GM23338 (cell line): ENCODE measurements around the gene THSD7A.

Experiments used
- CREB1 ChIP-seq: fragments of 250-450 bp; sonication (Bioruptor Pico); IDR thresholded peaks from 2 replicates; pipeline ENCODE4 v1.5.0; 2020; ENCODE audit warnings: low read depth, mild to moderate bottlenecking, moderate library complexity
- EZH2 ChIP-seq: fragments of 200-600 bp; sonication (generic); IDR thresholded peaks from one replicate; pipeline ENCODE4 v1.8.0; 2017; ENCODE audit warnings: antibody characterized with exemption, mild to moderate bottlenecking, low read depth; ENCODE audit not compliant: unreplicated experiment
- EZH2phosphoT487 ChIP-seq: fragments of 200-600 bp; sonication (generic); IDR thresholded peaks from one replicate; pipeline ENCODE4 v1.8.1; 2018; ENCODE audit warnings: antibody characterized with exemption; ENCODE audit not compliant: unreplicated experiment
- JUNB ChIP-seq: IDR thresholded peaks from one replicate; pipeline ENCODE4 v1.6.1; 2016; ENCODE audit warnings: antibody characterized with exemption; ENCODE audit not compliant: unreplicated experiment
- NANOG ChIP-seq: IDR thresholded peaks from 2 replicates; pipeline ENCODE4 v1.6.1; 2016; ENCODE audit warnings: antibody characterized with exemption, borderline replicate concordance
- POLR2AphosphoS5 ChIP-seq: IDR thresholded peaks from 2 replicates; pipeline ENCODE4 v1.6.1; 2016; ENCODE audit warnings: antibody characterized with exemption, low read depth
- STAT1 ChIP-seq: IDR thresholded peaks from one replicate; pipeline ENCODE4 v1.6.1; 2016; ENCODE audit warnings: antibody characterized with exemption; ENCODE audit not compliant: unreplicated experiment
- ZNF114 ChIP-seq: fragments of 250-450 bp; sonication (Bioruptor Pico); IDR thresholded peaks from 2 replicates; pipeline ENCODE4 v1.5.0; 2020; ENCODE audit warnings: mild to moderate bottlenecking, moderate library complexity
- ZNF331 ChIP-seq: fragments of 250-450 bp; sonication (Bioruptor Pico); IDR thresholded peaks from 2 replicates; pipeline ENCODE4 v1.5.0; 2020; ENCODE audit warnings: low read depth, mild to moderate bottlenecking, moderate library complexity
- TF ChIP-seq, protein P1 (sequence below), 2 experiments: fragments of 200-600 bp in 1 of 2; sonication (generic) in 1 of 2; conservative IDR thresholded peaks; 2 replicates each; pipeline versions ENCODE4 v1.5.1 to v1.6.1; 2016 to 2017; ENCODE audit warnings: antibody characterized with exemption in 2 of 2, low read depth in 2 of 2, mild to moderate bottlenecking in 2 of 2, moderate library complexity in 1 of 2
- TF ChIP-seq, protein P2 (sequence below): IDR thresholded peaks from one replicate; pipeline ENCODE4 v1.6.1; 2018; ENCODE audit warnings: antibody characterized with exemption; ENCODE audit not compliant: unreplicated experiment
- TF ChIP-seq, protein P3 (sequence below): IDR thresholded peaks from 2 replicates; pipeline ENCODE4 v1.6.1; 2016; ENCODE audit warnings: antibody characterized with exemption
- TF ChIP-seq, protein P4 (sequence below): fragments of 250-450 bp; sonication (Bioruptor Pico); IDR thresholded peaks from 2 replicates; pipeline ENCODE4 v1.5.0; 2020; ENCODE audit warnings: mild to moderate bottlenecking, moderate library complexity

DNA sequence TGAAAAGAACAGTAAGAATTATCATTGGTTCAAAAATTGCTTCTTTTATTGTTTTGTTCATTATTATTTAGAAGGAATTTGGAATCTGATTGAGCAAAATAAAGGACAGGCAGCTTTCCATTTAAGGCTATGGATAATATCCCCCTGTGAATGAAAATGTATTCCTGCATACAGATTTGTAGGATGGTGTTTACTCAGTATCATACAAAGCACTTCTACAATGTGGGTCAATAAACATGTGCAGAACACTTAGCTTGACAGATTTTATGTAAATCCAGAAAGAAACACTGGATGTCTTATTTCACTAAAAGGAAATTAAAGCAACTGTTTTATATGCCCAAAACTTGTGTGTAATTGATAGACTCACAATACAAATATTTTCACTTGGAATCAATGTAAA is 189.7 kb downstream of the THSD7A start:
- TF ChIP-seq POLR2AphosphoS5 (no peak), EZH2 (no peak), JUNB (no peak), CREB1 (CRISPR knock-in tag) (no peak), EZH2phosphoT487 (no peak), STAT1 (no peak), ZNF114 (CRISPR knock-in tag) (no peak), NANOG (no peak), ZNF331 (no peak)
- TF ChIP-seq, protein P1, sequence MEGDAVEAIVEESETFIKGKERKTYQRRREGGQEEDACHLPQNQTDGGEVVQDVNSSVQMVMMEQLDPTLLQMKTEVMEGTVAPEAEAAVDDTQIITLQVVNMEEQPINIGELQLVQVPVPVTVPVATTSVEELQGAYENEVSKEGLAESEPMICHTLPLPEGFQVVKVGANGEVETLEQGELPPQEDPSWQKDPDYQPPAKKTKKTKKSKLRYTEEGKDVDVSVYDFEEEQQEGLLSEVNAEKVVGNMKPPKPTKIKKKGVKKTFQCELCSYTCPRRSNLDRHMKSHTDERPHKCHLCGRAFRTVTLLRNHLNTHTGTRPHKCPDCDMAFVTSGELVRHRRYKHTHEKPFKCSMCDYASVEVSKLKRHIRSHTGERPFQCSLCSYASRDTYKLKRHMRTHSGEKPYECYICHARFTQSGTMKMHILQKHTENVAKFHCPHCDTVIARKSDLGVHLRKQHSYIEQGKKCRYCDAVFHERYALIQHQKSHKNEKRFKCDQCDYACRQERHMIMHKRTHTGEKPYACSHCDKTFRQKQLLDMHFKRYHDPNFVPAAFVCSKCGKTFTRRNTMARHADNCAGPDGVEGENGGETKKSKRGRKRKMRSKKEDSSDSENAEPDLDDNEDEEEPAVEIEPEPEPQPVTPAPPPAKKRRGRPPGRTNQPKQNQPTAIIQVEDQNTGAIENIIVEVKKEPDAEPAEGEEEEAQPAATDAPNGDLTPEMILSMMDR (conservative IDR thresholded peaks at IDR 0.05; ENCODE audit: low read depth in 2 of 2): no peak
- TF ChIP-seq, protein P2, sequence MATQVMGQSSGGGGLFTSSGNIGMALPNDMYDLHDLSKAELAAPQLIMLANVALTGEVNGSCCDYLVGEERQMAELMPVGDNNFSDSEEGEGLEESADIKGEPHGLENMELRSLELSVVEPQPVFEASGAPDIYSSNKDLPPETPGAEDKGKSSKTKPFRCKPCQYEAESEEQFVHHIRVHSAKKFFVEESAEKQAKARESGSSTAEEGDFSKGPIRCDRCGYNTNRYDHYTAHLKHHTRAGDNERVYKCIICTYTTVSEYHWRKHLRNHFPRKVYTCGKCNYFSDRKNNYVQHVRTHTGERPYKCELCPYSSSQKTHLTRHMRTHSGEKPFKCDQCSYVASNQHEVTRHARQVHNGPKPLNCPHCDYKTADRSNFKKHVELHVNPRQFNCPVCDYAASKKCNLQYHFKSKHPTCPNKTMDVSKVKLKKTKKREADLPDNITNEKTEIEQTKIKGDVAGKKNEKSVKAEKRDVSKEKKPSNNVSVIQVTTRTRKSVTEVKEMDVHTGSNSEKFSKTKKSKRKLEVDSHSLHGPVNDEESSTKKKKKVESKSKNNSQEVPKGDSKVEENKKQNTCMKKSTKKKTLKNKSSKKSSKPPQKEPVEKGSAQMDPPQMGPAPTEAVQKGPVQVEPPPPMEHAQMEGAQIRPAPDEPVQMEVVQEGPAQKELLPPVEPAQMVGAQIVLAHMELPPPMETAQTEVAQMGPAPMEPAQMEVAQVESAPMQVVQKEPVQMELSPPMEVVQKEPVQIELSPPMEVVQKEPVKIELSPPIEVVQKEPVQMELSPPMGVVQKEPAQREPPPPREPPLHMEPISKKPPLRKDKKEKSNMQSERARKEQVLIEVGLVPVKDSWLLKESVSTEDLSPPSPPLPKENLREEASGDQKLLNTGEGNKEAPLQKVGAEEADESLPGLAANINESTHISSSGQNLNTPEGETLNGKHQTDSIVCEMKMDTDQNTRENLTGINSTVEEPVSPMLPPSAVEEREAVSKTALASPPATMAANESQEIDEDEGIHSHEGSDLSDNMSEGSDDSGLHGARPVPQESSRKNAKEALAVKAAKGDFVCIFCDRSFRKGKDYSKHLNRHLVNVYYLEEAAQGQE: no peak
- TF ChIP-seq, protein P3, sequence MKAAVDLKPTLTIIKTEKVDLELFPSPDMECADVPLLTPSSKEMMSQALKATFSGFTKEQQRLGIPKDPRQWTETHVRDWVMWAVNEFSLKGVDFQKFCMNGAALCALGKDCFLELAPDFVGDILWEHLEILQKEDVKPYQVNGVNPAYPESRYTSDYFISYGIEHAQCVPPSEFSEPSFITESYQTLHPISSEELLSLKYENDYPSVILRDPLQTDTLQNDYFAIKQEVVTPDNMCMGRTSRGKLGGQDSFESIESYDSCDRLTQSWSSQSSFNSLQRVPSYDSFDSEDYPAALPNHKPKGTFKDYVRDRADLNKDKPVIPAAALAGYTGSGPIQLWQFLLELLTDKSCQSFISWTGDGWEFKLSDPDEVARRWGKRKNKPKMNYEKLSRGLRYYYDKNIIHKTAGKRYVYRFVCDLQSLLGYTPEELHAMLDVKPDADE: no peak
- TF ChIP-seq, protein P4, sequence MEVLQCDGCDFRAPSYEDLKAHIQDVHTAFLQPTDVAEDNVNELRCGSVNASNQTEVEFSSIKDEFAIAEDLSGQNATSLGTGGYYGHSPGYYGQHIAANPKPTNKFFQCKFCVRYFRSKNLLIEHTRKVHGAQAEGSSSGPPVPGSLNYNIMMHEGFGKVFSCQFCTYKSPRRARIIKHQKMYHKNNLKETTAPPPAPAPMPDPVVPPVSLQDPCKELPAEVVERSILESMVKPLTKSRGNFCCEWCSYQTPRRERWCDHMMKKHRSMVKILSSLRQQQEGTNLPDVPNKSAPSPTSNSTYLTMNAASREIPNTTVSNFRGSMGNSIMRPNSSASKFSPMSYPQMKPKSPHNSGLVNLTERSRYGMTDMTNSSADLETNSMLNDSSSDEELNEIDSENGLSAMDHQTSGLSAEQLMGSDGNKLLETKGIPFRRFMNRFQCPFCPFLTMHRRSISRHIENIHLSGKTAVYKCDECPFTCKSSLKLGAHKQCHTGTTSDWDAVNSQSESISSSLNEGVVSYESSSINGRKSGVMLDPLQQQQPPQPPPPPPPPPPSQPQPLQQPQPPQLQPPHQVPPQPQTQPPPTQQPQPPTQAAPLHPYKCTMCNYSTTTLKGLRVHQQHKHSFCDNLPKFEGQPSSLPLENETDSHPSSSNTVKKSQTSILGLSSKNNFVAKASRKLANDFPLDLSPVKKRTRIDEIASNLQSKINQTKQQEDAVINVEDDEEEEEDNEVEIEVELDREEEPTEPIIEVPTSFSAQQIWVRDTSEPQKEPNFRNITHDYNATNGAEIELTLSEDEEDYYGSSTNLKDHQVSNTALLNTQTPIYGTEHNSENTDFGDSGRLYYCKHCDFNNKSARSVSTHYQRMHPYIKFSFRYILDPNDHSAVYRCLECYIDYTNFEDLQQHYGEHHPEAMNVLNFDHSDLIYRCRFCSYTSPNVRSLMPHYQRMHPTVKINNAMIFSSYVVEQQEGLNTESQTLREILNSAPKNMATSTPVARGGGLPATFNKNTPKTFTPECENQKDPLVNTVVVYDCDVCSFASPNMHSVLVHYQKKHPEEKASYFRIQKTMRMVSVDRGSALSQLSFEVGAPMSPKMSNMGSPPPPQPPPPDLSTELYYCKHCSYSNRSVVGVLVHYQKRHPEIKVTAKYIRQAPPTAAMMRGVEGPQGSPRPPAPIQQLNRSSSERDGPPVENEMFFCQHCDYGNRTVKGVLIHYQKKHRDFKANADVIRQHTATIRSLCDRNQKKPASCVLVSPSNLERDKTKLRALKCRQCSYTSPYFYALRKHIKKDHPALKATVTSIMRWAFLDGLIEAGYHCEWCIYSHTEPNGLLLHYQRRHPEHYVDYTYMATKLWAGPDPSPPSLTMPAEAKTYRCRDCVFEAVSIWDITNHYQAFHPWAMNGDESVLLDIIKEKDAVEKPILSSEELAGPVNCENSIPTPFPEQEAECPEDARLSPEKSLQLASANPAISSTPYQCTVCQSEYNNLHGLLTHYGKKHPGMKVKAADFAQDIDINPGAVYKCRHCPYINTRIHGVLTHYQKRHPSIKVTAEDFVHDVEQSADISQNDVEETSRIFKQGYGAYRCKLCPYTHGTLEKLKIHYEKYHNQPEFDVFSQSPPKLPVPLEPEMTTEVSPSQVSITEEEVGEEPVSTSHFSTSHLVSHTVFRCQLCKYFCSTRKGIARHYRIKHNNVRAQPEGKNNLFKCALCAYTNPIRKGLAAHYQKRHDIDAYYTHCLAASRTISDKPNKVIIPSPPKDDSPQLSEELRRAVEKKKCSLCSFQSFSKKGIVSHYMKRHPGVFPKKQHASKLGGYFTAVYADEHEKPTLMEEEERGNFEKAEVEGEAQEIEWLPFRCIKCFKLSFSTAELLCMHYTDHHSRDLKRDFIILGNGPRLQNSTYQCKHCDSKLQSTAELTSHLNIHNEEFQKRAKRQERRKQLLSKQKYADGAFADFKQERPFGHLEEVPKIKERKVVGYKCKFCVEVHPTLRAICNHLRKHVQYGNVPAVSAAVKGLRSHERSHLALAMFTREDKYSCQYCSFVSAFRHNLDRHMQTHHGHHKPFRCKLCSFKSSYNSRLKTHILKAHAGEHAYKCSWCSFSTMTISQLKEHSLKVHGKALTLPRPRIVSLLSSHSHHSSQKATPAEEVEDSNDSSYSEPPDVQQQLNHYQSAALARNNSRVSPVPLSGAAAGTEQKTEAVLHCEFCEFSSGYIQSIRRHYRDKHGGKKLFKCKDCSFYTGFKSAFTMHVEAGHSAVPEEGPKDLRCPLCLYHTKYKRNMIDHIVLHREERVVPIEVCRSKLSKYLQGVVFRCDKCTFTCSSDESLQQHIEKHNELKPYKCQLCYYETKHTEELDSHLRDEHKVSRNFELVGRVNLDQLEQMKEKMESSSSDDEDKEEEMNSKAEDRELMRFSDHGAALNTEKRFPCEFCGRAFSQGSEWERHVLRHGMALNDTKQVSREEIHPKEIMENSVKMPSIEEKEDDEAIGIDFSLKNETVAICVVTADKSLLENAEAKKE: no peak
